ENCODE measurements around the gene AK4. TPM values are rescaled to one million over a fixed set of nuclear protein-coding genes. Genes with fewer than 3 reads are reported as not detected.

Gene AK4
- total and polyA plus RNA-seq, 7 donors = 9.7 to 74.1 (median 37.8) TPM

DNA sequence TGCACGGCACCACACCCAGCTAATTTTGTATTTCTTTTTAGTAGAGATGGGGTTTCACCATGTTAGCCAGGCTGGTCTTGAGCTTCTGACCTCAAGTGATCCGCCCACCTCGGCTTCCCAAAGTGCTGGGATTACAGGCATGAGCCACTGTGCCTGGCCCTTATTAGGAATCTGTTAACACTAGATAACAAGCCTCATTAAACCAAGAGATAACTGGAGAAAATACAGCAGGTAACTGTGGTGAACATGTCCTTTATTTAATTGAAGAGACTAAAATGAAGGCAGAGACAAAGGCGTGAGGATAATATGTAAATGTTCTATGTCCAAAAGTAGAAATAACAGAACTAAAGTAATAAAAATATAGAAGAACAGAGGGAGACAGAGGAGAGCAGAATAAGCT is 89.5 kb downstream of the AK4 start:
- DNase-seq = no peak

DNA sequence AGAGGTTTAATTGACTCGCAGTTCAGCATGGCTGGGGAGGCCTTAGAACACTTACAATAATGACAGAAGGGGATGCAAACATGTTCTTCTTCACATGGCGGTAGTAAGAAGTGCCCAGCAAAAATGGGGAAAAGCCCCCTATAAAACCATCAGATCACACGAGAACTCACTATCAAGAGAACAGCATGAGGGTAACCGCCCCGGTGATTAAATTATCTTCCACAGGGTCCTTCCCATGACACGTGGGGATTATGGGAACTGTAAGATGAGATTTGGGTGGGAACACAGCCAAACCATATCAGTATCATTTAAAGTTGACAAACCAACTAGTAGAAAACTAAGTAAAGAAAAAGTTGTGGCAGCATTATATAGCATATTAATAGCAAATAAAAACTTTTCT is 90.0 kb downstream of the AK4 start:
- Histone ChIP-seq H3K9me3 (peaks cover 0 to 2% (median 0%) of the 10 kb centered on the region in 4 donors), H3K36me3 (no peaks in the 10 kb centered on the region), H3K4me3 (no peak overlapping the region), H3K4me1 (no peaks in the 10 kb centered on the region), H3K27me3 (no peaks in the 10 kb centered on the region), H3K27ac (no peak overlapping the region)
- DNase-seq = no peak
- TF ChIP-seq, protein P1, sequence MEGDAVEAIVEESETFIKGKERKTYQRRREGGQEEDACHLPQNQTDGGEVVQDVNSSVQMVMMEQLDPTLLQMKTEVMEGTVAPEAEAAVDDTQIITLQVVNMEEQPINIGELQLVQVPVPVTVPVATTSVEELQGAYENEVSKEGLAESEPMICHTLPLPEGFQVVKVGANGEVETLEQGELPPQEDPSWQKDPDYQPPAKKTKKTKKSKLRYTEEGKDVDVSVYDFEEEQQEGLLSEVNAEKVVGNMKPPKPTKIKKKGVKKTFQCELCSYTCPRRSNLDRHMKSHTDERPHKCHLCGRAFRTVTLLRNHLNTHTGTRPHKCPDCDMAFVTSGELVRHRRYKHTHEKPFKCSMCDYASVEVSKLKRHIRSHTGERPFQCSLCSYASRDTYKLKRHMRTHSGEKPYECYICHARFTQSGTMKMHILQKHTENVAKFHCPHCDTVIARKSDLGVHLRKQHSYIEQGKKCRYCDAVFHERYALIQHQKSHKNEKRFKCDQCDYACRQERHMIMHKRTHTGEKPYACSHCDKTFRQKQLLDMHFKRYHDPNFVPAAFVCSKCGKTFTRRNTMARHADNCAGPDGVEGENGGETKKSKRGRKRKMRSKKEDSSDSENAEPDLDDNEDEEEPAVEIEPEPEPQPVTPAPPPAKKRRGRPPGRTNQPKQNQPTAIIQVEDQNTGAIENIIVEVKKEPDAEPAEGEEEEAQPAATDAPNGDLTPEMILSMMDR (IDR thresholded peaks at IDR 0.05) = no peak
- TF ChIP-seq EP300 (IDR thresholded peaks at IDR 0.05) (no peak), POLR2AphosphoS5 (IDR thresholded peaks at IDR 0.05) (no peak), POLR2A (IDR thresholded peaks at IDR 0.05) (no peak)
- intact Hi-C loops (cut with DNase I) = loop anchor here (5.0 kb wide), 1 partner anchor 449 kb away; no protein-coding TSS in a partner anchor
- 67 to 78% methylated on average over 6 of the region's 6 CpGs for WGBS, 2 donors

More for the DNA sequence above, 89.5 kb downstream of the AK4 start:
- Histone ChIP-seq H3K36me3 (no peaks in the 10 kb centered on the region), H3K27me3 (no peaks in the 10 kb centered on the region), H3K27ac (no peak overlapping the region), H3K4me1 (no peaks in the 10 kb centered on the region), H3K9me3 (peaks cover 0 to 2% (median 0%) of the 10 kb centered on the region in 4 donors), H3K4me3 (no peak overlapping the region)
- intact Hi-C loops (cut with DNase I) = loop anchor here (5.0 kb wide), 1 partner anchor 450 kb away; no protein-coding TSS in a partner anchor
- WGBS, 2 donors = 89 to 93% methylated on average over 4 of the region's 4 CpGs
- TF ChIP-seq, protein P1 (IDR thresholded peaks at IDR 0.05) = no peak
- TF ChIP-seq POLR2AphosphoS5 (IDR thresholded peaks at IDR 0.05) (no peak), EP300 (IDR thresholded peaks at IDR 0.05) (no peak), POLR2A (IDR thresholded peaks at IDR 0.05) (no peak)

- Histone ChIP-seq H3K27me3 (peaks cover 0 to 4% (median 0%) of the 10 kb centered on the region in 3 donors), H3K9me3 (peaks cover 0 to 2% (median 0%) of the 10 kb centered on the region in 4 donors), H3K4me1 (peaks cover 0 to 4% (median 2%) of the 10 kb centered on the region in 4 donors), H3K36me3 (no peaks in the 10 kb centered on the region), H3K27ac (no peak overlapping the region), H3K4me3 (no peak overlapping the region)
- TF ChIP-seq POLR2A (IDR thresholded peaks at IDR 0.05) (no peak), POLR2AphosphoS5 (IDR thresholded peaks at IDR 0.05) (no peak), EP300 (IDR thresholded peaks at IDR 0.05) (no peak)
- TF ChIP-seq, protein P1 (IDR thresholded peaks at IDR 0.05) = no peak
- WGBS, 2 donors = 88 to 93% methylated on average over 3 of the region's 3 CpGs
- DNase-seq = no peak
- intact Hi-C loops (cut with DNase I) = no loop called here
Observed at GRCh38 chr1:65243491-65243890, 95.5 kb downstream of the AK4 start.

- intact Hi-C loops (cut with DNase I) = no loop called here
- H3K27ac ChIP-seq = no peak overlapping the region
- no peaks in the 10 kb centered on the region for H3K36me3 ChIP-seq
- TF ChIP-seq POLR2A (IDR thresholded peaks at IDR 0.05) (no peak), EP300 (IDR thresholded peaks at IDR 0.05) (no peak), POLR2AphosphoS5 (IDR thresholded peaks at IDR 0.05) (no peak)
- TF ChIP-seq, protein P1 (IDR thresholded peaks at IDR 0.05) = no peak
- H3K4me1 ChIP-seq = peaks cover 0 to 4% (median 2%) of the 10 kb centered on the region in 4 donors
- H3K4me3 ChIP-seq = no peak overlapping the region
- no peak for DNase-seq
- H3K9me3 ChIP-seq = peaks cover 0 to 2% (median 0%) of the 10 kb centered on the region in 4 donors
- H3K27me3 ChIP-seq = peaks cover 0 to 4% (median 0%) of the 10 kb centered on the region in 3 donors
Observed at GRCh38 chr1:65245295-65245694, 97.3 kb downstream of the AK4 start.
